Anterior cingulate cortex (tissue), 58 donors: ENCODE measurements around the gene ARGLU1.

Source experiments
- DNase-seq, 58 donors: peaks; one replicate each; lab custom pipeline; 2025; lab: John Stamatoyannopoulos, UW

The ARGLU1 gene

DNA sequence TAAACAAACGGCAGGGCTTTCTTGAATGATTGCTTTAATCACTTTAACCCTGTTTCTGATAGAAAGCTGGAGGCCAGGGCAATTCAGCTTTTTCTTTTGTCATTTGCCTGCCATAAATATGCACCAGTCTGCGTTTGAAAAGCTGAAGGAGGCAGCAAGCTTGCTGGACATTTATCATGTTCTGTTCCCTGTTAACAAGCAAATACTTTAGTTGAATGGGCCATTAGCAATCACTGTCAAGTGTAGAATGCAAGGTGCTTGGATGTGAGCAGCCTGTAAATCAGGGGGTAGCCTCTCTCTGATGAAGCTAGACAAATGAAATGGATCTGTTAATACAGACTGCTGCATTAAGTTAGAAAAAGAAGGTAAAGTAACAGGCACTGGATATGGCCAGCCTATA is 40.1 kb downstream of the ARGLU1 start:
- no peak for DNase-seq

DNA sequence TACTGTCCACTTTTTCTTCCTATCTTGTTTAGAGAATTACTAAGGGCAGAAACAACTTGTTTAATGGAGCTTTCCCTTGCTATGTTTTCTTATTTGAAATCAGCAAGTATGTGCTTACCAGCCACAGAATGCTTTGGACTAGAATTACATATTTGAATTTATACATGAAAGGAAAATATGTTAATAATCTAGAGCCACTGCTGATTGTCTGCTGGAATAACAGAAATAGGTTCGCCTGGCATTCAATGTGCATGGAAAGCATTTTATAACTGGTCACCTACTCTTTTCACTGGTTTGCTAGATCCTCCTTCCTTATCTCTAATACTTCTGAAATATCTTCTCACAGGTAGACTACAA is 40.5 kb downstream of the ARGLU1 start:
- DNase-seq: no peak

DNA sequence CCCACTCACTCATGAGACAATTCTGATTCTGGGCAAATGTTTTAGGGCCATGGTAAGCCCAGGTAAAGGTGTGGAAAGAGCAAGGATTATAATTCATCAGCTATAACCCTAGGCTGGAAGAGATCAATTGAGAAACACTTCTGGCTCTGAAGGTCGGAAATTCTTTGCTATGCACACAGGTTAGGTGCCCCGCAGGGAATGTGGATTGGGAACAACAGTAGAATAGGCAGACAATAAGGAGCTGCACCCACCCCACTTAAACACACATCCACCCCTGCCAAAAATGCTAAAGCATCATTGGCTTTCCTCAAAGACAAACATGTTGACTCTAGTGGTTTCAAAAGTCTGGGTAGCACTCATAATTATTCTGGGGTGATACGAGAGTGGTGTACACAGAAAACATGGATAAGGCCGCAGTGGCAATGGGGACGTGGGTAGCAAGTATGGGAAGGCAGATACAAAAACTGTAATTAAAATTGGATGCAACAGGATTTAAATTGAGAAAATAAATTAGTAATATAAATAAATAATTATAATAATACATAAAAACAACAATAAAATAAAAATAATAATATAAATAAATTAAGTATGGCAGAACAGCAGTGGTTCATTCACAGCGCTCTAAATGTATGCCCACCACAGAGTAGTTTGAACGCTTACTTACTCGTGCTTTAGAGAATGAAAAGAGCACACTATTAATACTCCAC is 41.0 kb downstream of the ARGLU1 start:
- DNase-seq: no peak

DNA sequence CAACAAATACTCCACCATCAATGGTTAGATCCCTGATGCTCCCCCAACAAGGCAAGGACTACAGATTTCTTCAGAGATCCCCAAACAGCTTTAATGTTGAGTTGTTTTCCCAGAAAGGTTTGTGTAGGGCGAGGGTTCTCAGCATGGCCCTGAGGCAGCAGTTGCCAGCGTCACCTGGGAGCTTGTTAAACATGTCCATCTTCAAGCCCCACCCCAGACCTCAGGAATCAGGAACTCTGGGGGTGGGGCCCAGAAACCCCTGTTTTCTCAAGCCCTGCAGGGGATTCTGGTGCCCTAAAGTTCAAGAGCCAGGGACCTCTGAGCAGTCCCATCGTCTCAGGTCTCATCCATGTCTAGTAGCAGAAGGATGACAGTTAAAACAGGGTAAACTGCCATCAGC is 42.1 kb downstream of the ARGLU1 start:
- DNase-seq: no peak

DNA sequence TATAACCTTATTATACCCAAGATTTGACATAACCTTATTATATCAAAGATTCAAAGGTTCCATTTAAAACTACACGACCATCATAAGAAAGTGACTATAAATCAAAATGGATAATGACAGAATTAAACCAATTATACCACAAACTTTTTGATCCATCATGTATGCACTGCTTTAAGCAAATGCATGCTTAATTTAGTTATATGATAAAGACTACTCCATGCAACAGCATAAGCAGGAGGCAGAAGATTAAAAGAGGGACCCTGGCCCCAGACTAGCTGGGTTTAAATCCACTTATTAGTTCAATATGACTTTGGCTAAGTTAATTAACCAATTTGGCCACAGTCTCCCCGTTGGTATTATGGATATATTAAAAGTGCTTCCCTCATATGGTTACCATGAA is 43.8 kb downstream of the ARGLU1 start:
- DNase-seq: no peak

DNA sequence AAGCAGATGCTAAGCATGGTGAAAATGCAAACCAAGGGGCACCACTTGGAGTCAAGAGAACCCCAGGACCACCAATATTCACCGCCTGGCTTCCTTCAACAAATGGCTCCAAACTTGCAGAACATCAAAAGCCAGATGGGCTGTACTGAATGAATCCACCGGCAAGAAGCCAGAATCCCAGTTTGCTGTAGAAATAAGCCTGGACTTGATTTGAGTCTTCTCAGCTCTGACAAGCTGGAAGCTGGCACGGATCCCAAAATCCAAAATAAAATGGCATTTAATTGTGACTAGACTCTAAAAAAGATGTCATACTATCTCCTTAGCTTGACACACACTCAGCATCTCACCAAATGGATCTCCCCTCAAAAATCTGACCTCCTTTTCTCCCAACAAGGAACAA is 44.4 kb downstream of the ARGLU1 start:
- DNase-seq: peak in 19 of 58 donors; percentile 13 to 73 (median 38)

DNA sequence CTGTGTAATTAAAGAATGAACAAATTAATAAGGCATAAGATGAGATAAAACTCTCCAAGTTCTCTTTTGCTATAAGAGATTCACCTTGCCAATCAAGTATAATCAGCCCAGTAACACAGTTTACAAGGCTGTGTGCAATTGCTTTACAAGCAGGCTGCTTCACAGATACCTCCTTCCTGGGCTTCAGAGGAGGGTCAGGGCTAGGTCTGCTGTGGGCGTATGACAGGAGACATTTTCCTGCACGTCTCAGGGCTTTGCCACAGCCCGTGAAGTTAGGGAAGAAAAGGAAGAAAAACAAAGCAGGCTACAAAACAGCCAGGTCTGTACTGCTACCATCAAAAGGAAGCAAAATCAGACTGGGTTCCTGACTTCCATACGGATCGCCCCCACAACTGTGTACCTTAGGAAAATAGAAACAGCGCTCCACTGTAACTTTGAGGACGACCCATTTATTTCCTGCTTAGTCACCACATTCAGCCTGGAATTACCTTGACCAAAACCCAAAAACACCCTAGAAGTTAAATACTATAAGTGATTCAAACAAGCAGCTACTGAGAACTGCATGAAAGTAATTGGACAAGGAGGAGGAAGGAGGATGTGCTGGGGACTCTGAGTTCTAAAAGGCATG is 44.9 kb downstream of the ARGLU1 start:
- no peak for DNase-seq

DNA sequence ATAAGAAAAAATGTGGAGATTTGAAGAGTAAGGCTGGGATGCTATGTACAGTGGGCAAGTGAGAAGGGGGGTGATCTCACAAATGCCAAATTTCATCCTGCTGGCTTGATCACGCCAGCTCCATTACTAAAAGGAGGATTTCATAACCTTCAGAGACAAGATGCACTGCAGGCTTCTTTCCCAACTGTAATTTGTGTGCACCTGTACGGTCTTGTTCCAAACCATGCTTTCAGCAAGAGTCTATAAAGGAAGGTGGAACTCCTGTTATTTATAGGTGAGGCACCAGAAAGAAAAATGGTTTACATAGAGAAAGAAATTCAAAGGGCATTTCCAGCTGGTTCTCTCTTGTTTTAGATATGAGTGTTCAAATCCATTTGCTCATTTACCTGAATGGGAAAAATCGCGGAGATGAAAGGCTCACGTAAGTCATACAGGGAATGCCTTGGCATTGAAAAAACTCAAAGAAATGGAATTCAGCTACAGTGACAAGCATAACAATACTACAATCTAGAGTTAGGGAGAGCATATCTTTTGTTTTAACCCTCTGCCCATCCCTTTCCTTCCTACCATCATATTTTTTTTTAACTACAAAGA is 45.7 kb downstream of the ARGLU1 start:
- DNase-seq: no peak

DNA sequence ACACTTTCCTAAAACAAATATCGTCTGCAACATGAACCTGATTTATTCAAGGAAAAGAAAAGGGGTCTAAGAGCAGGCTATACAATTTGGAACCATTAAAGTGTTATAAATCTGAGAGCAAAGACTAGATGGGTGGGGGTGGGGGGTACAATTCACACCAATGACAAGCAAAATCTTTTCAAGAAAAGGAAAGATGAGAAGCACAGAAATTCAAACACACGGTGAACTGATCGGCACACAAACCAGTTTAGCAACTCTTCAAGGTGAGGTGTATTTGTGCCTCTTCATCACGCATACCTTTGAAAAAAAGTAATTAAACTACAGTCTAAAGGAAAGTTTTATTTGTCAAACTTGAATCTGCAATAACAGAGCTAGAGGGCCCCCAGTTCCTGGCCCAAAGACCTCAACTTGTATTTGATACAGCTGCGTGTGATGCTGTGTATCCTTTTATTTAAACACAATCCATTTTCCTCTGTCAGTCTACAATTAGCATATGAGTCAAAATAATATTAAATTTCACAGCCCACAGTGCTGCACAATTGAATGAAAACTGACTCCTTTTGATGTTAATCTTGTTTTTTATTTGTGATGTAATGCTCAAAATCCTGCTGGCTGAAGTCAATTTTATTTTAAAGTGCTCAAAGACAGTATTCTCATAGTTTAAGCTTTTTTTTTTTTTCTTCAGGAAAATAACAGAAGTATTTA is 46.7 kb downstream of the ARGLU1 start:
- no peak for DNase-seq

DNA sequence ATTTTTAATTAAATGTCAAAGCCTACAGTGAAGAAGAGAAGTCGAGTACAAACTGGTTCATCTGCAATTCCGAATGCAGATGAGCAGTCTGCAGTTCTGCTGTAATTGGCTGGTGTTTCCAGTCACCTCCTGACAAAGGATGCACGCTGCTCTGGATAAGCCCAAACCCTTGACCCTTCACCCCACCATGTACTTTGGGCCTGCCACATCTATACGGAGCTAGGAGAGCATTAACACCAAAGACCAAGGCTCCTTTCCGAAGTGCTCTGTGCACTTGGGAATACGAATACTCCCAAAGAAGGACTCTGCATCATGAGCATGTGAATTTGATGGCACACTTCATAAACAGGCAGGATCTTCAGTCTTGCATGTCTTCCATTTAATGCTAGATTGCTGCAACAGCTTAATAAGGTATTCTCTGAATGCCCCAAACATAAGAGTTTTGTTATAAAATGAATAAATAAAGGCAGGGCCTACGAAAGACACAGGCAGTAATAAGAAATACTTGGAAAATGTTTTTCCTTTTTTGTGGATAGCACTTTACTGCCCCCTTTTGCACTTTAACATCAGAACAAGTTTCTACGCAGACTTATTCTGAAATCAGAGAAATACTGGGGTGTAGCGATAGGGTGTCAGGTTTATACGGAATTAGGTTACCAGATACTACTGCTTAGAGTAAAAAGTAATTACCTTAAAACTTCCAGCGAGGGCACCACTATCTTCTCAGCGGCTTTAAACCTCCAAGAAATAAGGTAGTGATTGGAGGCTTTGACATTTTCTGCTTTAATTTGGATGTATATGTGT is 47.5 kb downstream of the ARGLU1 start:
- peak in 2 of 58 donors; percentile 17 to 35 for DNase-seq

DNA sequence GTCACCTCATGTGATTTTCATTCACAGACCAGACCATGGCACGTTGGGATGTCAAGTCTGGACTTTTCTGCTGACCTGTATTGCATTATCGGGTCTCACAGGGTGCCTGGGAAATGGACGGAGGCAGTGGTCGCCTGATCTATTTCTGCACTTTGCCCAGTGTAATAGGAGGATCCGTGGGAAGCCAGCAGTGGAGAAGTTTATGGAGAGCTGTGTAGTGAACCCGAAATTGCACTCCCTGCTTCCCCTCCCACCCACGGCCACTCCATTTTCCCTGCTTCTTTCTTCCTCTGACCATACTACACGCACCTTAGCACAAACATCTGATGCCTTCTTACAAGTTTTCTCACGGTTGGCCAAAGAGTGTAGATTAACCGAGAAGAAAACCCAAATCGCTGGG is 49.4 kb downstream of the ARGLU1 start:
- DNase-seq: no peak

DNA sequence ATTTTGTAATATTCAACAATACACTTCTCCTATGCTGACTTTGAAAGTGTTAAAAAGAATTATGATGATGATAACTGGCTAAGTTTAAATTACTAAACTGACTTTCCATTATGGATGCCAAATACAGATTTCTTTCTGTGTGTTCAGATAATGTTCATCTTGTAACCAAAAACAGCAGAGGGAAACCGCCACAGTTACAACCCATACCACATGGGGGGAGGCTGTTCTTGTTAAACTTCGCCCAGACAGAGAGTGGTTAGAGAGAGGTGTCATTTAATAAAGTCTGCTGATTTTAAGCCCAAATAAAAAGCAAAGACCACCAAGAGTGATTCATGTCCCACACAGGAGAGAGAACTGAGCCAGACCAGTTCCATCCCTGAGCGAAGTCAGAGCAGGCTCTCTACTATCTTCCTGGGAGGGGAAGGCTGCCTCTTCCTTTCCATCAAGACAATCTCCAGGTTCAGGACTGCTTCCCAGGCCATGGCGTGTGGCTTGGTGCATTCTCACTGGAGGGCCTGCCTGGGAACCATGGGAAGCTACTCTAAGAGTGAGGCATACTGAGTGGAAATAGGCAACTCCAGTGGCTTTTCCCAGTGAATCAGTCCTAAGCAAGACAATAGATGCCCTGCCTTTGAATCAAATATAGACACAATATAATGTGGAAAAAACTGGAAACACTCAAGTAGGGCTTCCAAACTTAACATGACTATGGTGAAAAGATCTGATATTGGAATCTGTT is 50.7 kb downstream of the ARGLU1 start:
- no peak for DNase-seq

DNA sequence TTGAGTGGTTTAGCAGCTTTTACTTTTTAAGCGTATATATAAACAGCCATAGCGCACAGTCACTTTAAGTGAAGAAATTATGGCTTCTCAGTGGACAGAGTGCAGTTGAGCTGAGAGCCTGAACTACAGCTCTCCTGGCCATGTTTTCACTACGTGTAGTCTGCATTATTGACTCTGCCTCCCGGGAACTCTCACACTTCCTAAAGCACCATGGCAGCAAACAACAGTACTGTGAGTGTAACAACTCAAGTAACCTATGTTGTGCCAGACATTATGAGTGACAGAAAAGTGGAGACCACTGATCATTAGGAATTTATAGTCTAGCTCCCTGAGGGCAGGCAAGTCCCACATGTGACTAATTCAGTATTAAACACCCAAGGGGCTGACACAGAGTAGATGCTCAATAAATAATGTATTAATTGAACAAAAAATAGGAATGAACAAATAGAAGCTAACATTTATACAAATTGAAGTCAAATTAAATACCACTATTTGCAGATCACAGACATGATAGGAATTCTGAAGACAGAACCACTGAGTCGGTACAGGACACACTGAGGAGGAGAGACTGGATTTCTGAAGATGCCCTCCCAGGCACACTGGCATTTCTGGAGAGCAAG is 52.2 kb downstream of the ARGLU1 start:
- DNase-seq: no peak

DNA sequence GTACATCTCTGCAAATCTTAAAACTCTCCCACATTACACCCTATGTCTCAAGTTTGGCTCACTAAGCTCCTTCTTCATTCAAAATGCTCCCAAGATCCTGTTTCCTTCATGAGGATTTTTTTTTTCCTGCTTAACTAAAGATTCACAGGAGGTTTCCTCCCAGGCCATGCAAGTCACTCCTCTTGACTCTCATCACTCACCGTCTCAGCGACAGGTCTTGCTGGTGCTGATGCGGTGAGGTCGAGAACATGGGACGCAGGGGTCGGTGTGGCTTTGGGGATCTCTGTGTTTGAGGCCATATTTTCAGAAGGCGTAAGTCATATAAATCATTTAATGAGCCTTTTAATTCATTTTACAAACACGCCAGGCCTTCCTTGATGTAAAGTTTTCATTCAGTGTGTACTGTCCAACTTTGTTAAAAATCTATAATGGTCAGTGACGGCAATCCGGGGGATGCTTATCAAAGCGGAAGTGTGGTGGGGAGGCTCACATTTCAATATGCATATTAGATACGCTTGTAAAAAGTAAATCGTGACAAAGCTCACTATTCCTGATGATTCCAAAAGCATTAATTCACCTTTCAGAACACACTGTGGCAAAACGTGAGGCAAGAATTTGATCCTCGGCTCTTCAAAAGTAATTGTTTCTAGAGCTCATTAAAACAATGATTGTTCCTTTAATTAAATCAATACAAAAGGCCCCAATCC is 52.9 kb downstream of the ARGLU1 start:
- DNase-seq: no peak

DNA sequence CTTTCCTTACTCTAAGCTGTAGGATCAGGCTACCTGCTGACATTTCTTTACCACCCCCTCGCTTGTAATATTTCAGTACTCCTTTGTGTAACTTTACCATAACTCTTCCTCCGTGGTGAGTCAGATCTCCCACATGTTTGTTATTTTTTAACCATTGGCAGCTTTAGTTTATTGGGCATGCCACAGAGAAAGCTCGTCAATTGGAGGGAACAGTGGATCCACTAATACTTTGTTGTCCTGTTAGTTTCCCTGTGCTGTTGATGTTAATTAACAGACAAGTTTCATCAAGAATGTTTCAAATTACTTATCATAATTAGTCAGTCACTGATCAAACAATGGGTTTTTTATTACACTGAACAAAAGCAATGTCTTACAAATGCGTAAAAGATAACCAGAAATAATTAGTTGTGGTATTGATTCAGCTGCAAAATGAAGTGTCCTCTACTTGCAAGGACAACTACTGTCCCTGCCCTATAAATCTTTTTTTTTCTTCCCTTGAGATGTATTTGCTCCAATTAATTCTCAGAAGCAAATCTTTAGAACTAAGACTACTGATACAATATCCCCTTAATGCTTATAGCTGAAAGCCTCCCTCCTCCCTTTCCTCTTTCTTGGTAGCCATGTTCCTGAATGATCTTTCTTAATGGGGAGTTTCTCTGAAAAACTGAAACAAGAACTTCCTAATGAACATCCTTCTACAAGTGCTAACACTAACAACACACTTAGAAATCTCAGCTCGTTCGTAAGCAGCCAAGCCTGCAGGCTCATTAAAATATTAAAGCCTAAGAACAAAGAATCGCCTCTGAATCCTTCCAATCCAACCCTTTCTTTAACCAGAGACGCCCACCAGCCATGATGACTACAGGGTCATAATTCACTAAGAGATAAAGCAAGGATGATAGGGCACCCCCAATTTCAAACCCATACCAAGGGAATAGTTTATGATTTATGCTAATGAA is 54.6 kb downstream of the ARGLU1 start:
- DNase-seq: peak in 3 of 58 donors; percentile 8 to 41 (median 28)

DNA sequence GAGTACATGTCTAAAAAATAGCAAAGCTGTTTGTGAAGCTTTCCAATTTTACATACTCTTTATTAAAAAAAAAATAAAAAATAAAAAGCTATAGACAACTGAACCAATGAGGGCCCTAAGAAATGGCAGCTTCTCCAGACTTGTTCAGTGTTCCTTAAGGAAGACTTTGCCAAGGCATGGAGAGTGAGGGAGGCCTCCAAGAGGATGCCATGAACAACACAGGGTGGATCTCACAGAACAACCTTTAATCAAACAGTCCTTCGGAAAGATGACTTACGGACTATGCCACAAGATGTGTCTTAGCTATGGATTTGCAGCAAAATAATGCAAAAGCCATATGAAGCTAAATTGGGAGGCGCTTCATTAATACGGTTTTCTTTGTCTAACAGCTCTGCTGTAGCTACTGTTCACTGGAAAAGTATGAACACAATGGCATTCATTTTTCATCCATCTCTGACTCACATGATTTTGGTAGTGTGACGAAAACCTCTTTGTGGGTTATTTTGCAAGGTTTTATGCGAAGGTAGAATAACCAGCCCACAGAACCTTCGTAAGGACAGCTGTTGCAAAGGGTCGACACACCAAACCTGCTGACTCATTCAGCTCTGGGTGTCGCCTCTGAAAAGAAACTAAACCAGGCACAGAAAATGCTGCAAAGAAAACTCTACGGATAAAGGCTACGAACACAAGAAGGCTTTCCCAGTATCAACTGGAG is 60.2 kb downstream of the ARGLU1 start:
- peak in 17 of 58 donors; percentile 18 to 68 (median 31) for DNase-seq

DNA sequence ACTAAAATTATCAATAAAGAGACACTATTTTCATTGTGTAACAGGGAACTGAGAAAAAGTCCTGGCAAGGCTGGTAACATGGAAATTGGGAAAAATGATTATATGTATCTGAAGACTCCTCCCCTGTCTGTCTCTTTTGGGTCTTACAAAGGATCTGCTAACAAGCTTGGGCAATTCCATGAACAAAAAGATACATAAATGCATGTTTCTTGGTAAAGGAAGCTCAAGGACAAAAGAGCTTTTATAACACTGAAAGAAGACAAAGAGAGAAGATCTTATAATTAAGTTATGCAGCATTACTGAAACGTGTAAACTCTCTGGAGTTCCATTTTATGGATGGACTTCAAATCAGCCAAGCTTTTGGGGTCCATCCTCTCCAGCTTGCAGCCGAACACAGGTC is 61.7 kb downstream of the ARGLU1 start:
- no peak for DNase-seq
